Trophoblast cell (in vitro differentiated cells and primary cell): ENCODE results near the gene PXK.

ENCODE experiments used
- DNase-seq, 2 donors: peaks; one replicate each; pipeline ENCODE4 v3.0.0-alpha.2; 2016
- H2AFZ ChIP-seq: 2 replicates; pipeline ENCODE4 v1.6.1; 2013; ENCODE audit warnings: low read length, moderate library complexity, mild to moderate bottlenecking; ENCODE audit not compliant: insufficient read depth, poor library complexity
- H2AK5ac ChIP-seq: 2 replicates; pipeline ENCODE4 v1.6.1; 2013; ENCODE audit warnings: mild to moderate bottlenecking, low read length
- H2BK120ac ChIP-seq: 2 replicates; pipeline ENCODE4 v1.6.1; 2013; ENCODE audit warnings: low read length, mild to moderate bottlenecking, moderate library complexity; ENCODE audit not compliant: insufficient read depth, poor library complexity
- H2BK12ac ChIP-seq: 2 replicates; pipeline ENCODE4 v1.6.1; 2013; ENCODE audit warnings: mild to moderate bottlenecking, low read length, moderate library complexity
- H2BK5ac ChIP-seq: 2 replicates; pipeline ENCODE4 v1.6.1; 2013; ENCODE audit warnings: low read length, low read depth, moderate library complexity, mild to moderate bottlenecking; ENCODE audit not compliant: poor library complexity
- H3K14ac ChIP-seq: 2 replicates; pipeline ENCODE4 v1.6.1; 2013; ENCODE audit warnings: mild to moderate bottlenecking, low read length
- H3K18ac ChIP-seq: 2 replicates; pipeline ENCODE4 v1.6.1; 2013; ENCODE audit warnings: mild to moderate bottlenecking, low read length
- H3K23ac ChIP-seq: 2 replicates; pipeline ENCODE4 v1.6.1; 2013; ENCODE audit warnings: low read length
- H3K27ac ChIP-seq: 2 replicates; pipeline ENCODE4 v1.5.1; 2013; ENCODE audit warnings: low read depth, mild to moderate bottlenecking, inconsistent platforms, low read length, moderate library complexity
- H3K27me3 ChIP-seq: 2 replicates; pipeline ENCODE4 v1.6.1; 2013; ENCODE audit warnings: inconsistent platforms, mild to moderate bottlenecking, low read length, moderate library complexity; ENCODE audit not compliant: insufficient read depth
- H3K36me3 ChIP-seq, 2 experiments: 1 replicate in 1 of 2; 2 replicates in 1 of 2; pipeline ENCODE4 v1.6.1; 2013; ENCODE audit warnings: low read length in 2 of 2, mild to moderate bottlenecking in 2 of 2, moderate library complexity in 1 of 2; ENCODE audit not compliant: insufficient read depth in 2 of 2, control insufficient read depth in 1 of 2
- H3K4ac ChIP-seq: 2 replicates; pipeline ENCODE4 v1.6.1; 2013; ENCODE audit warnings: low read depth, mild to moderate bottlenecking, low read length, moderate library complexity
- H3K4me1 ChIP-seq, 2 experiments: 1 replicate in 1 of 2; 2 replicates in 1 of 2; pipeline ENCODE4 v1.6.1; 2013; ENCODE audit warnings: low read length in 2 of 2, mild to moderate bottlenecking in 2 of 2, moderate library complexity in 1 of 2; ENCODE audit not compliant: insufficient read depth in 2 of 2, control insufficient read depth in 1 of 2
- H3K4me2 ChIP-seq: 2 replicates; pipeline ENCODE4 v1.6.1; 2013; ENCODE audit warnings: inconsistent platforms, mild to moderate bottlenecking, low read length, moderate library complexity
- H3K4me3 ChIP-seq: 2 replicates; pipeline ENCODE4 v1.5.1; 2013; ENCODE audit warnings: mild to moderate bottlenecking, low read depth, low read length, inconsistent platforms
- H3K79me1 ChIP-seq: one replicate; pipeline ENCODE4 v1.6.1; 2013; ENCODE audit warnings: low read length
- H3K79me2 ChIP-seq: 2 replicates; pipeline ENCODE4 v1.6.1; 2013; ENCODE audit warnings: low read length, mild to moderate bottlenecking; ENCODE audit not compliant: control insufficient read depth, insufficient read depth, poor library complexity
- H3K9ac ChIP-seq: 2 replicates; pipeline ENCODE4 v1.6.1; 2013; ENCODE audit warnings: mild to moderate bottlenecking, low read length
- H3K9me3 ChIP-seq: 2 replicates; pipeline ENCODE4 v1.6.1; 2013; ENCODE audit warnings: low read depth, mild to moderate bottlenecking, control low read depth, inconsistent platforms, low read length; ENCODE audit not compliant: insufficient read depth
- H4K12ac ChIP-seq: 2 replicates; pipeline ENCODE4 v1.6.1; 2013; ENCODE audit warnings: low read depth, mild to moderate bottlenecking, low read length, moderate library complexity
- H4K8ac ChIP-seq: 2 replicates; pipeline ENCODE4 v1.6.1; 2013; ENCODE audit warnings: low read depth, mild to moderate bottlenecking, low read length, moderate library complexity
- H4K91ac ChIP-seq: one replicate; pipeline ENCODE4 v1.6.1; 2013; ENCODE audit warnings: low read depth, mild to moderate bottlenecking, low read length, moderate library complexity
- WGBS: extraction: QIAGEN DNeasy Blood & Tissue Kit; methylation state at CpG from one replicate; pipeline ENCODE4 v1.1.7; 2013; ENCODE audit warnings: missing lambda C conversion rate; ENCODE audit not compliant: insufficient read length, insufficient coverage; ENCODE audit errors: extremely low coverage; 5-methylcytosine and 5-hydroxymethylcytosine counted together

The PXK gene

GRCh38 chr3:58416191-58416590 lies 83.5 kb downstream of the PXK start:
- H2BK12ac ChIP-seq, result no peak overlapping the region
- H3K4ac ChIP-seq, result no peak overlapping the region
- H2BK120ac ChIP-seq, result peak overlapping the region; percentile 9
- no peak overlapping the region for H2AK5ac ChIP-seq
- peaks cover 0 to 3% of the 10 kb centered on the region in 2 experiments for H3K36me3 ChIP-seq
- H3K18ac ChIP-seq, result no peak overlapping the region
- no CpG with 5 or more reads among the region's 2 CpGs for WGBS
- no peaks in the 10 kb centered on the region for H3K79me2 ChIP-seq
- no peak overlapping the region for H2AFZ ChIP-seq
- H3K4me3 ChIP-seq, result no peak overlapping the region
- no peak overlapping the region for H3K9ac ChIP-seq
- H4K12ac ChIP-seq, result no peak overlapping the region
- H3K4me1 ChIP-seq, result peaks cover 8 to 11% of the 10 kb centered on the region in 2 experiments
- no peak overlapping the region for H4K8ac ChIP-seq
- H2BK5ac ChIP-seq, result no peak overlapping the region
- H4K91ac ChIP-seq, result no peak overlapping the region
- H3K9me3 ChIP-seq, result peaks cover 1% of the 10 kb centered on the region
- H3K23ac ChIP-seq, result no peak overlapping the region
- no peak overlapping the region for H3K4me2 ChIP-seq
- H3K14ac ChIP-seq, result no peak overlapping the region
- no peaks in the 10 kb centered on the region for H3K27me3 ChIP-seq
- no peak for DNase-seq
- peaks cover 7% of the 10 kb centered on the region for H3K79me1 ChIP-seq
- H3K27ac ChIP-seq, result peak overlapping the region; percentile 49

GRCh38 chr3:58417075-58417474 lies 84.4 kb downstream of the PXK start:
- no peak overlapping the region for H3K4me3 ChIP-seq
- H2AK5ac ChIP-seq, result peak overlapping the region; percentile 3
- H2BK120ac ChIP-seq, result no peak overlapping the region
- H3K18ac ChIP-seq, result no peak overlapping the region
- peaks cover 7 to 11% of the 10 kb centered on the region in 2 experiments for H3K4me1 ChIP-seq
- H4K12ac ChIP-seq, result no peak overlapping the region
- peaks cover 6 to 11% of the 10 kb centered on the region in 2 experiments for H3K36me3 ChIP-seq
- H3K27ac ChIP-seq, result no peak overlapping the region
- peaks cover 1% of the 10 kb centered on the region for H3K9me3 ChIP-seq
- H3K14ac ChIP-seq, result no peak overlapping the region
- no peaks in the 10 kb centered on the region for H3K27me3 ChIP-seq
- no peak overlapping the region for H2BK5ac ChIP-seq
- no peak for DNase-seq
- H3K79me2 ChIP-seq, result no peaks in the 10 kb centered on the region
- no peak overlapping the region for H2BK12ac ChIP-seq
- no peak overlapping the region for H3K9ac ChIP-seq
- WGBS, result no CpG with 5 or more reads among the region's 2 CpGs
- no peak overlapping the region for H2AFZ ChIP-seq
- H4K91ac ChIP-seq, result peak overlapping the region; percentile 15
- H3K4me2 ChIP-seq, result no peak overlapping the region
- peak overlapping the region; percentile 11 for H4K8ac ChIP-seq
- no peak overlapping the region for H3K4ac ChIP-seq
- no peak overlapping the region for H3K23ac ChIP-seq
- H3K79me1 ChIP-seq, result peaks cover 7% of the 10 kb centered on the region

- Histone ChIP-seq H4K12ac (no peak overlapping the region), H3K27ac (no peak overlapping the region), H4K91ac (no peak overlapping the region), H3K27me3 (no peaks in the 10 kb centered on the region), H3K4me1 (peaks cover 7 to 11% of the 10 kb centered on the region in 2 experiments), H3K18ac (no peak overlapping the region), H2AFZ (no peak overlapping the region), H3K79me2 (no peaks in the 10 kb centered on the region), H2AK5ac (no peak overlapping the region), H3K9me3 (peaks cover 1% of the 10 kb centered on the region), H3K14ac (no peak overlapping the region), H3K79me1 (peaks cover 7% of the 10 kb centered on the region), H3K4me3 (no peak overlapping the region), H4K8ac (no peak overlapping the region), H3K9ac (no peak overlapping the region), H3K4me2 (no peak overlapping the region), H3K36me3 (peaks cover 14 to 19% of the 10 kb centered on the region in 2 experiments), H2BK120ac (no peak overlapping the region), H3K4ac (no peak overlapping the region), H3K23ac (no peak overlapping the region), H2BK5ac (no peak overlapping the region), H2BK12ac (no peak overlapping the region)
- no peak for DNase-seq
- WGBS, result no CpG with 5 or more reads among the region's 6 CpGs
Measured at GRCh38 chr3:58418227-58418626, 85.5 kb downstream of the PXK start.

GRCh38 chr3:58419780-58420507 lies 87.3 kb downstream of the PXK start:
- no peak overlapping the region for H3K9ac ChIP-seq
- no peak overlapping the region for H3K4me3 ChIP-seq
- no peak overlapping the region for H3K4me2 ChIP-seq
- H3K18ac ChIP-seq, result no peak overlapping the region
- H3K14ac ChIP-seq, result no peak overlapping the region
- no peak overlapping the region for H2AFZ ChIP-seq
- no peaks in the 10 kb centered on the region for H3K27me3 ChIP-seq
- H3K4me1 ChIP-seq, result peaks cover 7 to 11% of the 10 kb centered on the region in 2 experiments
- H3K27ac ChIP-seq, result no peak overlapping the region
- no peak overlapping the region for H2BK120ac ChIP-seq
- H3K23ac ChIP-seq, result no peak overlapping the region
- H3K79me1 ChIP-seq, result peaks cover 7% of the 10 kb centered on the region
- H3K36me3 ChIP-seq, result peaks cover 21 to 27% of the 10 kb centered on the region in 2 experiments
- no peak overlapping the region for H4K8ac ChIP-seq
- H4K12ac ChIP-seq, result no peak overlapping the region
- no CpG with 5 or more reads among the region's 7 CpGs for WGBS
- peaks cover 1% of the 10 kb centered on the region for H3K9me3 ChIP-seq
- no peak overlapping the region for H2BK12ac ChIP-seq
- H2AK5ac ChIP-seq, result no peak overlapping the region
- DNase-seq, result no peak
- H3K79me2 ChIP-seq, result no peaks in the 10 kb centered on the region
- H4K91ac ChIP-seq, result no peak overlapping the region
- H2BK5ac ChIP-seq, result no peak overlapping the region
- no peak overlapping the region for H3K4ac ChIP-seq
